ENCODE data around the gene SLC35F1.

SLC35F1 gene

DNA sequence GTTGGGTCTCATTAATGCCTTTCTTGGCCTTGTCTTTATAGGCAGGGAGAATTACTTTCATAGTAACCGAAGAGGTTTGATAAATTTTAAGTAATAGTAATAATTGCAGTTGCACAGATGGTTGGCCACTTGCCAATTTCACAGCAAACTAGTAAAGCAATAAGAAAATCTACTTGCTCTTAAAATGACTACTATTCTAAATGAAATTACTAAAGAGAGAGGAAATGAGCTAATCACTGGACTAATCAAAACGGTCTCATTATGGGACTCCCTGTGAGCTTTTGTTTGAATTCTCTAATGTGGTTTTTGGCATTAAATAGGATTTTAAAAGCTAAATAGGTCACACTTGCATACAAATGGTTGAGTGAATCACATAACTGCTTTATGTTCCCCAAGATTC, 413.6 kb downstream of the SLC35F1 start:
- TF ChIP-seq, protein P1, sequence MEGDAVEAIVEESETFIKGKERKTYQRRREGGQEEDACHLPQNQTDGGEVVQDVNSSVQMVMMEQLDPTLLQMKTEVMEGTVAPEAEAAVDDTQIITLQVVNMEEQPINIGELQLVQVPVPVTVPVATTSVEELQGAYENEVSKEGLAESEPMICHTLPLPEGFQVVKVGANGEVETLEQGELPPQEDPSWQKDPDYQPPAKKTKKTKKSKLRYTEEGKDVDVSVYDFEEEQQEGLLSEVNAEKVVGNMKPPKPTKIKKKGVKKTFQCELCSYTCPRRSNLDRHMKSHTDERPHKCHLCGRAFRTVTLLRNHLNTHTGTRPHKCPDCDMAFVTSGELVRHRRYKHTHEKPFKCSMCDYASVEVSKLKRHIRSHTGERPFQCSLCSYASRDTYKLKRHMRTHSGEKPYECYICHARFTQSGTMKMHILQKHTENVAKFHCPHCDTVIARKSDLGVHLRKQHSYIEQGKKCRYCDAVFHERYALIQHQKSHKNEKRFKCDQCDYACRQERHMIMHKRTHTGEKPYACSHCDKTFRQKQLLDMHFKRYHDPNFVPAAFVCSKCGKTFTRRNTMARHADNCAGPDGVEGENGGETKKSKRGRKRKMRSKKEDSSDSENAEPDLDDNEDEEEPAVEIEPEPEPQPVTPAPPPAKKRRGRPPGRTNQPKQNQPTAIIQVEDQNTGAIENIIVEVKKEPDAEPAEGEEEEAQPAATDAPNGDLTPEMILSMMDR (IDR thresholded peaks at IDR 0.05): no peak
- no peaks in the 10 kb centered on the region for H3K27me3 ChIP-seq (ENCODE audit: control insufficient read depth, insufficient read depth, low read length)
- no peak overlapping the region for H3K4me2 ChIP-seq (ENCODE audit: low read length)
- no peak overlapping the region for H3K27ac ChIP-seq
- no peak overlapping the region for H3K9ac ChIP-seq
- H3K4me3 ChIP-seq (ENCODE audit: low read depth, low read length): no peak overlapping the region
- H3K79me2 ChIP-seq: no peaks in the 10 kb centered on the region
- H3K36me3 ChIP-seq (ENCODE audit: control insufficient read depth, insufficient read depth, low read length): no peaks in the 10 kb centered on the region
- H2AFZ ChIP-seq: no peak overlapping the region
- no peaks in the 10 kb centered on the region for H3K4me1 ChIP-seq
- no peaks in the 10 kb centered on the region for H3K9me3 ChIP-seq (ENCODE audit: control insufficient read depth, low read length)

DNA sequence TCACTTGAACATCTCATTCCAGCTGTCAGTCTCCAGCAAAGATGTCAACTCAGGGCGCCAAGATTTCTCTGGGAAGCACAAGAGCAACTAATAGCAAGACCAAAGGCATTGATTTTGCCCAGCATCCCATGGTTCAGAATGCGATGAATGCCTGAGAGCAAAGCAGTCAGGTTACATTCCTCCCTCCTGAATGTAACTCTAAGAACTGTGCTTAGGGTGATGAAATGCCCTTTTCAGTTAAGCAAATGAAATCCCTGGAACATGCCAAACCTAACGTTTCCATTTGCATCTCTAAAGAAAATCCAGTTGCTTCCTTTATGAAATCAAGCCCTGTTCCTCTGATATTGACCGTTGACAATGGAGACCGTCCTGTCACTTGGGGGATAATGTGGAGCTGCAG, 417.1 kb downstream of the SLC35F1 start:
- no peak overlapping the region for H3K27ac ChIP-seq
- TF ChIP-seq, protein P1 (IDR thresholded peaks at IDR 0.05): no peak

DNA sequence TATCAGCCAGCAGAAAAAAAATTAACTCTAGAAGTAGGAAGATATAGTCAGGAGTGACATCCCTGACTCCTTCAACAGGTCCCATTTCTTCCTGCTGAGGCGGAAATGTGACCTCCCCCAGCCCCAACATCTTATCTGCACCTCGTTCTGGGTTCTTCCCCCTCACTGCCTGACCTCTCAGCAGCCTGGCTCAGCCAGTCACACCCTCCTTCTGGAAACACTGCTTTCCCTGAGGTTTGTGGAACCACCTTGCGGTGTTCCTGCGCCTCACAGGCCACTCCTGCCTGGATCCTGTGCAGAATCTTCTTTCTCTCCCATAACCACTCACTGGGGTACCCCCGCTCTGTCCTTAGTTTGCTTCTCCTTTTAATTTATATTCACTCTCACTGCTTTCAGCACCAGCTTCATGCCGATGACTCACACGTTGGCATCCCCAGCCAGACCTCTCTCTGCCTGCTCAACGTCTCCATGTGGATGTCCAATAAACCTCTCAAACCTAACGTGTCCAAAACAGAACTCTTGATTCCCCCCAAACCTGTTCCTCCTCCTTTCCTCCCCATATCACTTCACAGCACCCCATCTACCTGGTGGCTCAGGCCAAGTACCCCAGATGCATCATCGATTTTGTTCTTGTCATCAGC, 418.3 kb downstream of the SLC35F1 start:
- H2AFZ ChIP-seq: no peak overlapping the region
- H3K27ac ChIP-seq: no peak overlapping the region
- TF ChIP-seq, protein P1 (IDR thresholded peaks at IDR 0.05): no peak

More for the DNA sequence above, 417.1 kb downstream of the SLC35F1 start:
- no peak overlapping the region for H2AFZ ChIP-seq
- H3K9ac ChIP-seq: no peak overlapping the region
- H3K27me3 ChIP-seq (ENCODE audit: control insufficient read depth, insufficient read depth, low read length): no peaks in the 10 kb centered on the region
- no peaks in the 10 kb centered on the region for H3K79me2 ChIP-seq
- H3K9me3 ChIP-seq (ENCODE audit: control insufficient read depth, low read length): no peaks in the 10 kb centered on the region
- H3K36me3 ChIP-seq (ENCODE audit: control insufficient read depth, insufficient read depth, low read length): no peaks in the 10 kb centered on the region
- H3K4me2 ChIP-seq (ENCODE audit: low read length): no peak overlapping the region
- H3K4me1 ChIP-seq: no peaks in the 10 kb centered on the region
- no peak overlapping the region for H3K4me3 ChIP-seq (ENCODE audit: low read depth, low read length)

DNA sequence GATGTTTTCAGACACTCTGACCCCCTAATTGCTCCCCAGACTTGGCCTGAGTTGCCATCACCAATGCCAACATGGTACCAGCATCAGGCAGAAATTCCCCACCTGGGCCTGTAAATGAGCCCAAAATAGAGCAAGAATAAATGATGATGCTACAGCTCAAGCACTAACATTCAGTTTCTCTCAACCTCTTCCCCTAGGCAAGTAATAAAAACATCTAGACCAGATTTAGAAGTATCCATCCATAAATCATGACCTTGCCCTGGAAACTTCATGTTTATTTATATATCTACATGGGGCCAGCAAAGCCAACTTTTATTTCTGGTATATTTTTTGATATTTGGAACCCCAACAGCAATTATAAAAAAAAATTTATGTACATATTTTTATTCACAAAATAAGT, 419.6 kb downstream of the SLC35F1 start:
- no peak overlapping the region for H3K4me2 ChIP-seq (ENCODE audit: low read length)
- TF ChIP-seq, protein P1 (IDR thresholded peaks at IDR 0.05): no peak
- H3K27ac ChIP-seq: no peak overlapping the region
- H3K9me3 ChIP-seq (ENCODE audit: control insufficient read depth, low read length): no peaks in the 10 kb centered on the region
- no peak overlapping the region for H3K4me3 ChIP-seq (ENCODE audit: low read depth, low read length)
- H3K36me3 ChIP-seq (ENCODE audit: control insufficient read depth, insufficient read depth, low read length): no peaks in the 10 kb centered on the region
- H3K9ac ChIP-seq: no peak overlapping the region
- no peaks in the 10 kb centered on the region for H3K4me1 ChIP-seq
- no peak overlapping the region for H2AFZ ChIP-seq
- H3K27me3 ChIP-seq (ENCODE audit: control insufficient read depth, insufficient read depth, low read length): no peaks in the 10 kb centered on the region
- H3K79me2 ChIP-seq: no peaks in the 10 kb centered on the region

More for the DNA sequence above, 418.3 kb downstream of the SLC35F1 start:
- Histone ChIP-seq H3K9ac (no peak overlapping the region), H3K4me1 (no peaks in the 10 kb centered on the region), H3K27me3 (ENCODE audit: control insufficient read depth, insufficient read depth, low read length) (no peaks in the 10 kb centered on the region), H3K4me3 (ENCODE audit: low read depth, low read length) (no peak overlapping the region), H3K4me2 (ENCODE audit: low read length) (no peak overlapping the region), H3K36me3 (ENCODE audit: control insufficient read depth, insufficient read depth, low read length) (no peaks in the 10 kb centered on the region), H3K9me3 (ENCODE audit: control insufficient read depth, low read length) (no peaks in the 10 kb centered on the region), H3K79me2 (no peaks in the 10 kb centered on the region)

DNA sequence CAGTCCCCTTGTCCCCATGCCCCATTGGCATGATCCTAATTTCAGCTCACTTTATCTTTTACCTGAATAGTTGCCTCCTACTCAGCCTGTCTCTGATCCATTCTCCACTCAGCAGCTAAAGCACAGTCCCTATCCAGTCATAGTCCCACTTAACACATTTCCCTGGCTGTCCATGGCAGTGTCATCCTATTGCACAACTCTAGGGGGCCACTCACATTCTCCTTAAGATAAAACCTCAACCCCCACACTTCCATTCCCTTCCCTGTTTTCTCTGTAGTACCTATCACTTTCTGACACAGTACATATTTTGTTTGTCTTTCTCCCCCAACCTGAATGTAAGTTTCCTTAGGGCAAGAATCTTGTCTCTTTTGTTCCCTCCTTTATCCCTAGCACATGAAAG, 420.2 kb downstream of the SLC35F1 start:
- Histone ChIP-seq H3K79me2 (no peaks in the 10 kb centered on the region), H3K4me2 (ENCODE audit: low read length) (no peak overlapping the region), H3K36me3 (ENCODE audit: control insufficient read depth, insufficient read depth, low read length) (no peaks in the 10 kb centered on the region), H3K27ac (no peak overlapping the region), H2AFZ (no peak overlapping the region), H3K9ac (no peak overlapping the region), H3K4me1 (no peaks in the 10 kb centered on the region), H3K4me3 (ENCODE audit: low read depth, low read length) (no peak overlapping the region), H3K27me3 (ENCODE audit: control insufficient read depth, insufficient read depth, low read length) (no peaks in the 10 kb centered on the region), H3K9me3 (ENCODE audit: control insufficient read depth, low read length) (no peaks in the 10 kb centered on the region)
- TF ChIP-seq, protein P1 (IDR thresholded peaks at IDR 0.05): no peak
